ENCODE data around the gene CHRM5. TPM values are rescaled to one million over a fixed set of nuclear protein-coding genes. Genes with fewer than 3 reads are reported as not detected.

The CHRM5 gene, protein sequence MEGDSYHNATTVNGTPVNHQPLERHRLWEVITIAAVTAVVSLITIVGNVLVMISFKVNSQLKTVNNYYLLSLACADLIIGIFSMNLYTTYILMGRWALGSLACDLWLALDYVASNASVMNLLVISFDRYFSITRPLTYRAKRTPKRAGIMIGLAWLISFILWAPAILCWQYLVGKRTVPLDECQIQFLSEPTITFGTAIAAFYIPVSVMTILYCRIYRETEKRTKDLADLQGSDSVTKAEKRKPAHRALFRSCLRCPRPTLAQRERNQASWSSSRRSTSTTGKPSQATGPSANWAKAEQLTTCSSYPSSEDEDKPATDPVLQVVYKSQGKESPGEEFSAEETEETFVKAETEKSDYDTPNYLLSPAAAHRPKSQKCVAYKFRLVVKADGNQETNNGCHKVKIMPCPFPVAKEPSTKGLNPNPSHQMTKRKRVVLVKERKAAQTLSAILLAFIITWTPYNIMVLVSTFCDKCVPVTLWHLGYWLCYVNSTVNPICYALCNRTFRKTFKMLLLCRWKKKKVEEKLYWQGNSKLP
- not detected for total RNA-seq

DNA sequence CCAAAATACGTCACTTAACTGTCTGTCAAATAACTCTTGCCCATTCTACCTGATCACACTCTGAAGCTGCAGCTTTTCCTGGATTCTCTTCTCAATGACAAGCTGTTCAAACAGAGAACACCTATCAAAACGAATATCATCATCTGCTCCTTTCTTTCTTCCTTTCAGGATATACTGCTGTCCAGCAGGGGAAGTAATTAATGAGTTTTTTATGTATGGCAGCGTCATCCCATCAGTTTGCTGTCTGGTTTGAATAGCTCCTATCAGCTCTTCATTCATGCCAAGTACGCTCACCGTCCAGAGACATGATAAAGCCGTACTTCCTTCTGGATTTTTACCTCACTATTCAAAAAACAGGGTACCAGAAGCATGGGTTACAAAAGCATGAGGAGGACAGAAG is at the start of gene CHRM5:
TSS of gene CHRM5 (plus strand) at position 274 of the 400 bp plus-strand sequence. CDS start 94,221 bp downstream, outside the sequence.
- H3K4me1 ChIP-seq (ENCODE audit: insufficient read depth, low read length), result no peaks in the 10 kb centered on the region
- H3K27me3 ChIP-seq (ENCODE audit: insufficient read depth, low read length), result no peaks in the 10 kb centered on the region
- no peaks in the 10 kb centered on the region for H3K9me3 ChIP-seq (ENCODE audit: low read depth, low read length)
- no peak within 1 kb of the TSS for H3K4me3 ChIP-seq (ENCODE audit: low read length)

DNA sequence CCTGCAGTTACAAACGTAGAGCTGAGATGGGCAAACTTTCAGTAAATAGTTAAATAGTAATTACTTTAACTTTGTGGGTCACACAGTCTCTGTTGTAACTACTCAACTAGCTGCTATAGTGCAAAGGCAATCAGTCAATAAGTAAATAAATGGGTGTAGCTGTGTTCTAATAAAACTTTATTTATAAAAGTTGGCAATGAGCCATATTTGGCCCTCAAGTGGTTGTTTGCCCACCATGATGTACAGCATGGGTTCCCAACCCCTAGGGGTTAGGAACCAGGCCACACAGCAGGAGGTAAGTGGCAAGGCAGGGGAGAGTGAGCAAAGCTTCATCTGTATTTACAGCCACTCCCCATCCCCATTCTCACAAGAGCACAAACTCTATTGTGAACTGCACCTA is 44.9 kb upstream of the CHRM5 start:
- H3K9me3 ChIP-seq (ENCODE audit: low read depth, low read length), result no peaks in the 10 kb centered on the region
- H3K4me3 ChIP-seq (ENCODE audit: low read length), result no peak overlapping the region
- H3K4me1 ChIP-seq (ENCODE audit: insufficient read depth, low read length), result no peaks in the 10 kb centered on the region
- no peaks in the 10 kb centered on the region for H3K27me3 ChIP-seq (ENCODE audit: insufficient read depth, low read length)

DNA sequence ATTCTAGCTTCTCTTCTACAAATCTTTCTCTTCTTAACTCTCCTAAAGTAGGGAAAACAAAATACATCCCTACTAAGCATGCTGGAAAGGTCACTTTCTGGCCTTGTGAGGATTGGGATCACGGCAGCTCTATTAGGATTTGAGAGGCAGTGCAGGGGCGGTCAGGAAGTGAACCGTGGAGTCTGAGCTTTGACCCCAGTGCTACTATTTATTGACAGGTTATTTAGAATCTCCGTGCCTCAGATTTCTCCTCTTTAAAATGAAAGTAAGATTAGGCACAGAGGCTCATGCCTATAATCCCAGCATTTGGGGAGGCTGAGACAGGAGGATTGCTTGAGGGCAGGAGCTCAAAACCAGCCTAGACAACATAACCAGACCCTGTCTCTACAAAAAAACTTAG is 42.0 kb upstream of the CHRM5 start:
- Histone ChIP-seq H3K9me3 (ENCODE audit: low read depth, low read length) (no peaks in the 10 kb centered on the region), H3K4me1 (ENCODE audit: insufficient read depth, low read length) (no peaks in the 10 kb centered on the region), H3K4me3 (ENCODE audit: low read length) (no peak overlapping the region), H3K27me3 (ENCODE audit: insufficient read depth, low read length) (no peaks in the 10 kb centered on the region)

DNA sequence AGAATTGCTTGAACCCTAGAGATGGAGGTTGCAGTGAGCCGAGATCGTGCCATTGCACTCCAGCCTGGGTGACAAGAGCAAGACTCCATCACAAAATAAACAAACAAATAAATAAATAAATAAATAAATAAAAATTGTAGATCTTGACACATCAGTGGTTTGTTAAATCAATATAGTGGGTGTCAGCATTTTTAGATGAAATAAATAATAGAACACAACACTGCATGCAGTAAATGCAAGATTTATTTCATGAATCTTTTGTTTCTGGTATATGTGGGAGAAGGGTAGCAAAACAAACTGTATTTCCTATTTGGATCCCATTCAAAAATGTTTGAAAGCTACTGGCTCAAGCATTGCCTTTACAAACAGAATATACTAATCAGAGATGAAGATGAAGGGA is 35.6 kb upstream of the CHRM5 start:
- H3K27me3 ChIP-seq (ENCODE audit: insufficient read depth, low read length), result no peaks in the 10 kb centered on the region
- no peaks in the 10 kb centered on the region for H3K4me1 ChIP-seq (ENCODE audit: insufficient read depth, low read length)
- no peaks in the 10 kb centered on the region for H3K9me3 ChIP-seq (ENCODE audit: low read depth, low read length)
- H3K4me3 ChIP-seq (ENCODE audit: low read length), result no peak overlapping the region

DNA sequence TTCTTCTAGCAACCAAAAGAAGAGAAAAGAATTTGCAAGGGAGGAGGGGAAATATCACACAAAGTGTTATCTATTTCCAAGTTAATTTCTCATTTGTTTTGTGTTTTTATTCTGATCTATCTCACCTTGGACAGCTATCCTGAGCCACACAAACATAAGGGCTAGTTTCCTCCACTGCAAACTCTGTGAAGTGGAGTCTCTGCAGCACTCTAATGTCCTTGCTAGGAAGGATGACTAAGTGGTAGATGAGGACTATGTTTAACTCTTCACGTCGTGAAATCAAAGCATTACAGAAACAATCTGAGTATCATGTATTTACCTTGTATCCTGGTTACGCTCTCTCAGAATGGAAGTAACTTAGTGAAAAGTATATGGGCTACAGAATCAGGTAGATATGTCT is 33.9 kb upstream of the CHRM5 start:
- Histone ChIP-seq H3K4me3 (ENCODE audit: low read length) (no peak overlapping the region), H3K9me3 (ENCODE audit: low read depth, low read length) (no peaks in the 10 kb centered on the region), H3K27me3 (ENCODE audit: insufficient read depth, low read length) (no peaks in the 10 kb centered on the region), H3K4me1 (ENCODE audit: insufficient read depth, low read length) (no peaks in the 10 kb centered on the region)

DNA sequence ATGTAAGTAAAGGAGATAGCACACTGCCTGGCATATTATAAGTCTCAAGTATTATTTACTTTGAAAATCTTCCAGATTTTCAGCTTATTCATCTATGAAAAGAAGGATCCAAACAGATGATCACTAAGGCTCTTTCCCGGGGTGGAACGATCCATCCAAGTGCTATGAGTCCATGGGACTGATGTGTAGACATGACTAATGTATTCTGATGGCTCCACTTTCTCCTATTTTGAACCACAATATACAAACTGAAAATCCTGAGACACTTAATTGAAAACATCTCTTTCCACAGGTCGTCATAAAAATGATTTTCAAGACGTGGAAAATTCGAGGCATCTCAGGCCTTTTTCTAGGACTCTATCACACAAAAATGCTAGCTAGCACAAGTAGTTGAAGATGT is 33.4 kb upstream of the CHRM5 start:
- H3K4me1 ChIP-seq (ENCODE audit: insufficient read depth, low read length), result no peaks in the 10 kb centered on the region
- no peaks in the 10 kb centered on the region for H3K27me3 ChIP-seq (ENCODE audit: insufficient read depth, low read length)
- H3K4me3 ChIP-seq (ENCODE audit: low read length), result no peak overlapping the region
- H3K9me3 ChIP-seq (ENCODE audit: low read depth, low read length), result no peaks in the 10 kb centered on the region

DNA sequence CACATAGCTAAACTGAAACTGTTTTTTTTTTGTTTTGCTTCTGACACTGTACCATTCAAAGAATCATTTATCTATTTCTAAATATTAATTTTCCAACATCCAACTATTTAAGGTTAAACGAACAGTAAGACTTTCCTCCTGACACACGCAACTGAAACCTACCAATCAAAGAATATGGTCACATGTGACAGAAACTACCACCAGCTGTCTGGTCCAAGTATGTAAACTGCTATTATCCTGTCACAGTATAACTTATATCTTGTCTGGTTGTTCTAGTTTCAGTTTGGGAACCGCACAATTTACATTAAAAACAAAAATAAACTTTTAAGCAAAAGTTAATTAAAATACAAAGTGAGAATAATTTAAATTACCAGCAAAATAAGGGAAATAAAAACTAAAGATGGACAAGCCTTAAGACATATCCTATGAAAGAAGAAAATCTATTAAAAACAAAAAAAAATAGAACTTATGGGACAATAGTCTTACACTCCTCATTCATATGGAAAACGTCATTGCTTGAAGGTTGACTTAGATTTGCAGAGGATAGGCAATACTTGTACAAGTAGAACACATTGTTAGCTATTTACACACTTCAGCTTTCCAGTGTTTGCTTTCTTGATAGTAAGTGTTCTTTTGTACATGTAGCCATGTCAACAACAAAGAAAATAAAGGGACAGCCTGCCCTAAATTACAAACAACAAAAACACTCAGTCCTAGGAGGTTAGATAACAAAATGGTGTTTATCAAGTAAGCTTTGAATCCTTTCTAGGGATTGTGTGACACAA is 26.8 kb upstream of the CHRM5 start:
- H3K9me3 ChIP-seq (ENCODE audit: low read depth, low read length), result no peaks in the 10 kb centered on the region
- no peaks in the 10 kb centered on the region for H3K4me1 ChIP-seq (ENCODE audit: insufficient read depth, low read length)
- H3K27me3 ChIP-seq (ENCODE audit: insufficient read depth, low read length), result no peaks in the 10 kb centered on the region
- no peak overlapping the region for H3K4me3 ChIP-seq (ENCODE audit: low read length)

DNA sequence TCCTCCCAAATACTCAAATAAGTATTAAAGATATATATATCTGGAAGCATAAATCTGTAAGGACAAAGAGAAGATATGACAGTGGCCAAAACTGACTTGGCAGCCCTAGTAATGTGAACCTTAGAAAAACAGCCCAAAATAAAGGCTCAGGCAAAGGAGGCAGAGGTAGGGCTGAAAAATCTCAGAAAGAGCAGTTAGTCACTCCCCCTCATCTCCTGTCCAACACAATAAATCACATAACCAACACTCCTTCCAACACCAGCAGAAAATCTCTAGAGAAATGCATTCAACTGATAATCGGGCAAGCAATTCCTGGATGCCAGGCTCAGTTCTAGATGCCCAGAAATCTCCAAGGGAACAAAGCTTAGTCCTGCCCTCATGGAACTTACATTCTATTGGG is 22.1 kb upstream of the CHRM5 start:
- Histone ChIP-seq H3K27me3 (ENCODE audit: insufficient read depth, low read length) (no peaks in the 10 kb centered on the region), H3K9me3 (ENCODE audit: low read depth, low read length) (no peaks in the 10 kb centered on the region), H3K4me1 (ENCODE audit: insufficient read depth, low read length) (no peaks in the 10 kb centered on the region), H3K4me3 (ENCODE audit: low read length) (no peak overlapping the region)

DNA sequence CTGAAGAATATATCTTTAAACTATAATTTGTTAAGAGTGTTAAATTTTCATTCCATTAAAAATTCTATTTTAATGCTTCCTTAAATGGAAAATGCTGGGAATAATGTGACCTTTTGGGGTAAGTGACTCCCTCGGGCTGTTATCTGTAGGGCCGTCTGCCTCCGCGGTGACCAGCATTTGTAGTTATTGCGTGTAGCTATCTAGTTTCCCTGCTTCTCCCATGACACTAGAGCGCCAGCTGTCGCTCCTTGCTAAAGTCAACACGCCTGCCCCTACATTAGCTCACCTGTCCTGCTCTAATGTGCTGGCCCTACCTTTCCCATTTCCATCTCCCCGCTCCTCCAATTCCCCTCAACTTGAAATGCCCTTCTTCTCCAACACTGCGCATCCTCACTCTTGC is 12.4 kb upstream of the CHRM5 start:
- no peaks in the 10 kb centered on the region for H3K9me3 ChIP-seq (ENCODE audit: low read depth, low read length)
- no peaks in the 10 kb centered on the region for H3K4me1 ChIP-seq (ENCODE audit: insufficient read depth, low read length)
- no peaks in the 10 kb centered on the region for H3K27me3 ChIP-seq (ENCODE audit: insufficient read depth, low read length)
- H3K4me3 ChIP-seq (ENCODE audit: low read length), result no peak overlapping the region

DNA sequence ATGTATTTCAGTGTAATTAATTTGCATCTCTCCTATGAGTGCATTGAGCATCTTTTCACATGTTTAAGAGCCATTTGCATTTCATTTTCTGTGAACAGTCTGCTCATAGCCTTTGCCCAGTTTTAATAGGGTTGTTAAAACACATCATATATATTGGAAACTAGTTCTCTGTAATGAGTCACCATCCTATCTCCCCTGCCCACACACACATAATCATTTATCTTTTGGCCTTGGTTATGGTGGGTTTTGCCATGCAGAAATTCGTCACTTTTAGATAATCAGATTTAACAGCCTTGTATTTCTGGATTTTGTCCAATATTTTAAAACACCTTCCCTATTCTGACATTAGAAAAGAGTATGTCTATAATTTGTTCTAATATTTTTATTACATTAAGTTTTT is 11.9 kb upstream of the CHRM5 start:
- Histone ChIP-seq H3K4me1 (ENCODE audit: insufficient read depth, low read length) (no peaks in the 10 kb centered on the region), H3K4me3 (ENCODE audit: low read length) (no peak overlapping the region), H3K9me3 (ENCODE audit: low read depth, low read length) (no peaks in the 10 kb centered on the region), H3K27me3 (ENCODE audit: insufficient read depth, low read length) (no peaks in the 10 kb centered on the region)

DNA sequence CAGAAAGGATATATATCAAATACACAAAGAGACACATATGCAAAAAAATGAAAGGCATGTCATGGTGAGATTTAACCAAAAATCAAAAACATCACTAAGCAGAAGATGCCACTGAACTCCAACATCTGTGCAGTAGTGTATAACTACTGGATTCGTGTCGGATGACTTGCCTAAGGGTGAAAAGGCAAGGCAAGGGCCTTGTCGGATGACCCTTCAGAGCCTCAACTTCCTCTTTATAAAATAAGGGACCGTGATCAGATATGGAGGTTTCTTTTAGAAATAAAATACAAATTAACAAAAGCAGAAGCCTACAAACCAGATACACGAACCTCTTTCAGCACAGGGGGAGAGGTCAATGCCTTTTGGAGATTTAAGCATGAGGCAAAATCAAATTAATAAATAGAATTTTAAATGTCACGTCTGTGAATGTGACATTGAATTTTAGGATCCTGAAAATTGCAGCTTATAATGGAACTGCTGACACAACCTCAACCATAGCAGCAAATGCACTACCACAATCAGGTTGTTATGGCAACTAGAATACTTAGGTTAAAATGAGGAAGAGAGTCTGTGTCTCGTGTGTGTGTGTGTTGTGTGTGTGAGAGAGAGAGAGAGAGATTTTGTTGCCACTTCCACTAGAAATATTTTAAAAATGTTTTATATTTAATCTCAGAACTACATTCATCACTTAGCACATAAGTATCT is 8.3 kb upstream of the CHRM5 start:
- no peaks in the 10 kb centered on the region for H3K9me3 ChIP-seq (ENCODE audit: low read depth, low read length)
- H3K4me3 ChIP-seq (ENCODE audit: low read length), result no peak overlapping the region

DNA sequence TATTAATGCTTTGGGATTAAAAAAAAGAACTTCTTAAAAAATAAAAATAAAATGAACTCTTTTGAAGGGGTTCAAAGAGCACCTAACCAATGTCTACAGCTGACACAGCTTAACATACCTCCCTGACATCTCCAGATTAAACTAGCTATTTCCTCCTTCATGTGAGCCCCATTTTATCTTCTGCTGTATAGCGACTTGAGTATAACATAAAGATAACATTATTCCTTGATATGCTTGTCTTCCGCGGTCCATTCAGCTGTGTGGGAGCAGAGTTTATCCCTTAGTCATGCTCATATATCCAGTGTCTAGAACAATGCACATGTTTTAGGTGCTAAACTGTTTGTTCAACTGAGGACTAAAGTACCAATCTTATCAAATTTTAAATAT is 7.8 kb upstream of the CHRM5 start:
- no peak overlapping the region for H3K4me3 ChIP-seq (ENCODE audit: low read length)

More for the DNA sequence above, 8.3 kb upstream of the CHRM5 start:
- Histone ChIP-seq H3K27me3 (ENCODE audit: insufficient read depth, low read length) (no peaks in the 10 kb centered on the region), H3K4me1 (ENCODE audit: insufficient read depth, low read length) (no peaks in the 10 kb centered on the region)

DNA sequence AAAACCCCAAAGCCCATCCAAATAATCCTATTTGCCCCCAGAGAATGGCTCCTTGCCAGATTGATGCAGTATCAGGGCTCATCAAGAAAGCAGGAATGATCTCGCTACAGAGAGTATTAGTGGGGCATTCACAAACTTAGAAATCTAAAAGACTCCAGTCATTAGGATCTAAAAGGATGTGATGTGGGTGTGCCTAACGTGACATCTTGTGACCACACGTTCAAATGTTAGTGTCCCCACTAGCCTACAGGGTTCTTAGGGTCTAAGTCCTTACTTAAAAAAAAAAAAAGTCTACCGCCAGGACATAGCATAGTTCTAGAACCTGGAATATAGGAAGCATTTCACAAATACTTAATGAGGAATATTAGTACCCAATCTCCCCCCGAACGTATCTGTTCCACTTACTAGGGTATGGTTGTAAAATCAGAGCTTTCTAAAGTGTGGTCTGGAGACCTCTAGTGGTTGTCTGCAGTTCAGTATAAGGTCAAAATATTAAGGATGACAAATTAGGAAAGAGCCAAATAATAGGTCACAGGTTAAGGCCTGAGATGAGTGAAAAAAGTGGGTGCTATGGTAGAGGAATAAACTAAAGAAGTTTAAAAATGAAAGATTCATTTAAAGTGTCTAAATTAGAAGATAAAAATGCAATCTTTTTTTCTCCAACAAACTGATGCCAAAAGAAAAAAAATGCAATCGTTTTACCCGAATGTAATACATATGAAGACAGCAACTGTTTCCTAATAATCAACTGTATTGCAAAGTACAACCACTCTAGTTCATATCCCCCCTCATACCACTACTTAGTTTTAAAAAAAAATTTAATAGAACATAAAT is 4.2 kb upstream of the CHRM5 start:
- no peaks in the 10 kb centered on the region for H3K27me3 ChIP-seq (ENCODE audit: insufficient read depth, low read length)
- H3K4me3 ChIP-seq (ENCODE audit: low read length), result no peak overlapping the region
- no peaks in the 10 kb centered on the region for H3K4me1 ChIP-seq (ENCODE audit: insufficient read depth, low read length)
- no peaks in the 10 kb centered on the region for H3K9me3 ChIP-seq (ENCODE audit: low read depth, low read length)

More for the DNA sequence above, 7.8 kb upstream of the CHRM5 start:
- no peaks in the 10 kb centered on the region for H3K9me3 ChIP-seq (ENCODE audit: low read depth, low read length)
- no peaks in the 10 kb centered on the region for H3K27me3 ChIP-seq (ENCODE audit: insufficient read depth, low read length)
- H3K4me1 ChIP-seq (ENCODE audit: insufficient read depth, low read length), result no peaks in the 10 kb centered on the region

DNA sequence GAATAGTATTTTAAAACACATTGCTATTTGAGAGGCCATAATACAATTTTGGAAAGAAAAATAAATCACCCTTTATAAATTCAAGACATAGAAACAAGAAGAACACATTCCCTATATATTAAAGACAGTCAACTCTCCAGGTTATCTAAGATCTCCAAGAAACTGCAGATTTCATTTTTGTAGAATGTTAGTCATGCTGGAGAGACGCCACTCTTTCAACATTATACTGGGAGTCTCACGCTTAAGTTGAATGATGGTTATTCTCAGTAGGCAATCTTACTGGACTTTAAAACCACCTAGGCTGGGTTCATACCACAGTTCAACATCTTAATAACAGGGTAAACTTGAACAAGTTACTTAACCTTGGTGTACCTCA is 3.6 kb upstream of the CHRM5 start:
- no peaks in the 10 kb centered on the region for H3K9me3 ChIP-seq (ENCODE audit: low read depth, low read length)
- H3K4me3 ChIP-seq (ENCODE audit: low read length), result no peak overlapping the region
- H3K27me3 ChIP-seq (ENCODE audit: insufficient read depth, low read length), result no peaks in the 10 kb centered on the region
- H3K4me1 ChIP-seq (ENCODE audit: insufficient read depth, low read length), result no peaks in the 10 kb centered on the region
